ENCODE measurements around the gene SLC15A3.

SLC15A3 gene

GRCh38 chr11:60906132-60906972 lies 45.6 kb downstream of the SLC15A3 start, which contains the start of gene PRPF19:
Gene PRPF19, minus strand, starts transcription at chr11:60906585. Its CDS starts 203 bp downstream, at chr11:60906382.
- POLR2A ChIA-PET (ENCODE audit: low non-redundant PET), result interaction anchor here (0.8 kb wide), 1 partner anchor 9 kb away, joined by 4 read pairs; no protein-coding TSS in a partner anchor
- CTCF ChIA-PET, result interaction anchor here (1.6 kb wide), 1 partner anchor 75 kb away, joined by 5 read pairs; no protein-coding TSS in a partner anchor

GRCh38 chr11:60905551-60906113 lies 46.3 kb downstream of the SLC15A3 start:
- peak; percentile 67 for DNase-seq (ENCODE audit: low spot score)
- CTCF ChIA-PET, result interaction anchor here (1.6 kb wide), 1 partner anchor 74 kb away, joined by 5 read pairs; no protein-coding TSS in a partner anchor
- H3K27ac ChIP-seq, result peak overlapping the region; percentile 97
- TF ChIP-seq CTCF (conservative IDR thresholded peaks at IDR 0.05; ENCODE audit: low read depth), result no peak
- POLR2A ChIA-PET (ENCODE audit: low non-redundant PET), result interaction anchor here (0.8 kb wide), 1 partner anchor 10 kb away, joined by 4 read pairs; no protein-coding TSS in a partner anchor

More at GRCh38 chr11:60906132-60906972, 45.6 kb downstream of the SLC15A3 start, which contains the start of gene PRPF19:
- peak within 1 kb of the TSS; percentile 97 for H3K27ac ChIP-seq
- peak; percentile 97 for DNase-seq (ENCODE audit: low spot score)
- no peak for TF ChIP-seq CTCF (conservative IDR thresholded peaks at IDR 0.05; ENCODE audit: low read depth)

DNA sequence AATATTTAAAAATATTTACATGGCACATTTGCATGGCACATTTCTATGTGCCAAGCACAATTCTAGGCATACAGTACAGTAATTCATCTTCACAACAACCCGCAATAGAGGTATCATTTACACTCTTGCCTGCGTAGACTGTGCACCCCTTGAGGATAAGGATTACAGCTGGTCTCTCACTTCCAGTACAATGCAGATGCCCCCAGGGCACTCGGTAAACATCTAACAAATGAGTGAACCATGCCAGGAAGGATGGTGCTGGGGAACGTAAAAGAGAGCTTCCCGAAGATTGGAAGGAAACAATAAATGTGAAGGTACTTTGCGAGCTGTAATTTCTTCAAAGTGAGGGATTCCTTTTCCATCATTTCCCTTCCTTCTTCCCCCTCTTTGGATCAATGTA lies 46.9 kb downstream of the SLC15A3 start:
- POLR2A ChIA-PET (ENCODE audit: low non-redundant PET), result no interaction called here
- no peak overlapping the region for H3K27ac ChIP-seq
- CTCF ChIA-PET, result interaction anchor here (0.6 to 1.6 kb wide), 4 partner anchors 33 to 88 kb away, joined by 3 to 5 read pairs (median 4); no protein-coding TSS in a partner anchor
- DNase-seq (ENCODE audit: low spot score), result no peak
- no peak for TF ChIP-seq CTCF (conservative IDR thresholded peaks at IDR 0.05; ENCODE audit: low read depth)

- ChIA-PET CTCF (interaction anchor here (0.5 to 1.6 kb wide), 2 partner anchors 127 to 391 kb away, joined by 4 to 5 read pairs; no protein-coding TSS in a partner anchor), POLR2A (ENCODE audit: low non-redundant PET) (no interaction called here)
- TF ChIP-seq CTCF (conservative IDR thresholded peaks at IDR 0.05; ENCODE audit: low read depth), result no peak
- H3K27ac ChIP-seq, result no peak overlapping the region
- no peak for DNase-seq (ENCODE audit: low spot score)
These were observed 49.4 kb downstream of the SLC15A3 start for GRCh38 chr11:60902625-60903024.

DNA sequence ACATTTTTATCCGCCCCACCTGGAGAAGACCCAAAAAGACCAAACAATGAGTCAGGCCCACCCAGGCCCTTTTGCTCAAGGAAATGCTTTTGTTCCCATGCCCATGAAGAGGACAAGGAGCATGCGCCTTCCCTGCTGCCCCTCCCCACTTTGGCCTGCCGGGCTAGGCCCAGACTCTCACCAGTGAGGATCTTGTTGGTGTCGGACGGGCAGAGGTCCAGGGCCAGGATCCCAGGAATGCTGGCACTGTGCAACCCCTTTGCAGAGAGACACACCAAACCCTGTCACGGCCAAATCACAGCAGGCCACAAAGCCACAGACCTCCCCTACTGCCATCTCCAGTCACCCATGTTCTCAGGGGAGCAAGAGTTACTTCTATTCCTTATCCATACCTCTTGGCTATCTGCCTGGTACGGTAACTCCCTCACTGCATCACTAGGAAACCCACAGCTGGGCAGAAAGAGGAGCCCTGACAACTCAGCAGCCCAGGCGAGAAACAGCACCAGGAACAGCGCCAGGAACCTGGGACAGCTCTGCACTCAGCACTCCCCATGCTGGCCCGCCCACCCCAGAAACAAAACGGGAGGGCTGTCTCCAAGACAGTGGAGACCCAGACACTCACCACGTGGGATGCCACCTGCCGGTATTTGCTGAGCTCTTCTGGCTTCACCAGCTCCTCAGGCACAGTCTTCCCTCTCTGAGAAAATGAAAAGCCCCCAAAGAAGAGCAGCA lies 51.1 kb downstream of the SLC15A3 start:
- no peak for TF ChIP-seq CTCF (conservative IDR thresholded peaks at IDR 0.05; ENCODE audit: low read depth)
- CTCF ChIA-PET, result interaction anchor here (0.8 to 1.6 kb wide), 4 partner anchors 13 to 273 kb away, joined by 3 to 6 read pairs (median 5); no protein-coding TSS in a partner anchor
- DNase-seq (ENCODE audit: low spot score), result no peak
- H3K27ac ChIP-seq, result peak overlapping the region; percentile 46
- POLR2A ChIA-PET (ENCODE audit: low non-redundant PET), result no interaction called here

DNA sequence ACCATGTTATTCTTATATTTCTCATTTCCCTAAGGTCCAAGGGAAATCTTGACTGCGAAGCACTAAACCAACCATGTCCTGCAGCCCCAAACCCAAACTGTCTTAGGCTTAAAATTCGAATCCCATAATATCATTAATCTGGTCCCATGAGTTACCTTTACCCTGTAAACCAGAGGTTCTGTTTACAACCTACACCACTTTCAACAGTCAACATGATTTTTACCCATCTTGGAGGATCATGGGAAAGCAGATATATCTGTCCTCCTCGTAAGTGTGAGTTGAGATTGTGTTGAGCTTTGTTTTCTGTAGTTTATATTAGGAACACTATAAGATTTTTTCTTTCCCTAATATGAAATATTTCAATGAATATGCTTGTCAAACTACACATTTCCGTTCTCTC lies 52.0 kb downstream of the SLC15A3 start:
- CTCF ChIA-PET, result interaction anchor here (0.6 to 3.1 kb wide), 16 partner anchors 10 to 586 kb away, joined by 3 to 25 read pairs (median 4); no protein-coding TSS in a partner anchor
- POLR2A ChIA-PET (ENCODE audit: low non-redundant PET), result no interaction called here
- H3K27ac ChIP-seq, result peak overlapping the region; percentile 46; the same call in 1 of the 2 replicates
- no peak for DNase-seq (ENCODE audit: low spot score)
- TF ChIP-seq CTCF (conservative IDR thresholded peaks at IDR 0.05; ENCODE audit: low read depth), result no peak
